GM21717 (cell line): ENCODE results near the gene UCK2.

ENCODE experiments used
- ATAC-seq: cut with Tn5 transposase; IDR thresholded peaks from one replicate; pipeline ENCODE4 v1.9.1; 2021; ENCODE audit warnings: mild to moderate bottlenecking, moderate library complexity; ENCODE audit not compliant: unreplicated experiment

The UCK2 gene

DNA sequence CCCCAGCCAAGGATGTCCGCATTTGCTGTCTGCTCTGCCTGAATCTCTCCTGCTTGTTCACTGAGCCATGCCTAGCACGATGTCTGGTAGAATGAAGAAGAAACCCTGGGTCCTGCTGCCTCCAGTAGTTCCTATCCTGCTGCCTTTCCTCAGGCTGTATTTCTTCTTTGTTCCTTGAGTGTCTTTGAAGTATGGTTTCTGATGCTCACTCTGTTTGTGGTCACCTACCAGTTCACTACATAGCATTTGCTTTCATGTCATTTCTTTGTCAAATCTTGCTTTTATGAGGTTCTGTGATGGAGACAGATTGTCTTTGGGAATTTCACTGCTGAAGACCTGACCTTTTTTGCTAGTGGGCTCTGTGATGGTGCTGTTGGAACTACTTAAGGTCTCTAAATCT is 5.9 kb downstream of the UCK2 start:
- ATAC-seq, result no peak

DNA sequence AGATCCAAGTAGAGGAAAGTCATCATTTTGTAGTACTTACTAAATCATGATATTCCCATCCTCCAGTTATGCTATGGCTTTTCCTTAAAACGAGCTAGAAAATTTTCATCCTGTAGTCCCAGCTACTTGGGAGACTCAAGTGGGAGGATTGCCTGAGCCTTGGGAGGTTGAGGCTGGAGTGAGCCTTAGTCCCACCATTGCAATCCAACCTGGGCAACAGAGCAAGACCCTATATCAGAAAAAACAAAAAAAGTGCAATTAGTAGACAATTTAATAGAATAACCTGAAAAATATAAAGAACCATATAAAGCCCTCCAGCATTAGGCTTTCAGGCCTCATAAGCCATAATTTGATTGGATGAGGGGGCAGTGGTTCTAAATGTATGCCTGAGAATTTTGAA is 6.8 kb downstream of the UCK2 start:
- no peak for ATAC-seq

DNA sequence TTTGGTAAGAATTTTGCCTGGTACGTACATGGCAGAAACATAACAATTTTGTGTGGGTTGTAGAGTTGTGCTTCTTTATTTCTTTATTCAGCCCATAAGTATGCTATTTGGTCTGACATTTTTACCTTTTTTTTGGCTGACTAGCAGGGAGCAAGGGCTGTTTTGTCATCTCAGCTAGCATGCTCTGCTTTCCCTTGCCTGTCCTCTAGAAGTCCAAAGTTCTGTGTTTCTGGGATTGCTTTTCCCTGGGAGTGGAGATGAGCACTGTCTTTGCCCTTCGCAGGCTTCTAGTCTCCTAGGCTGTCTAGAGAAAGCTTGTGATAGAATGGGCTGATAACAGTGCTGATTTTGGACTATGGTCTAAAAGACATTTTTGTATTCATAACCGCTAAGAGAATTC is 7.5 kb downstream of the UCK2 start:
- no peak for ATAC-seq

DNA sequence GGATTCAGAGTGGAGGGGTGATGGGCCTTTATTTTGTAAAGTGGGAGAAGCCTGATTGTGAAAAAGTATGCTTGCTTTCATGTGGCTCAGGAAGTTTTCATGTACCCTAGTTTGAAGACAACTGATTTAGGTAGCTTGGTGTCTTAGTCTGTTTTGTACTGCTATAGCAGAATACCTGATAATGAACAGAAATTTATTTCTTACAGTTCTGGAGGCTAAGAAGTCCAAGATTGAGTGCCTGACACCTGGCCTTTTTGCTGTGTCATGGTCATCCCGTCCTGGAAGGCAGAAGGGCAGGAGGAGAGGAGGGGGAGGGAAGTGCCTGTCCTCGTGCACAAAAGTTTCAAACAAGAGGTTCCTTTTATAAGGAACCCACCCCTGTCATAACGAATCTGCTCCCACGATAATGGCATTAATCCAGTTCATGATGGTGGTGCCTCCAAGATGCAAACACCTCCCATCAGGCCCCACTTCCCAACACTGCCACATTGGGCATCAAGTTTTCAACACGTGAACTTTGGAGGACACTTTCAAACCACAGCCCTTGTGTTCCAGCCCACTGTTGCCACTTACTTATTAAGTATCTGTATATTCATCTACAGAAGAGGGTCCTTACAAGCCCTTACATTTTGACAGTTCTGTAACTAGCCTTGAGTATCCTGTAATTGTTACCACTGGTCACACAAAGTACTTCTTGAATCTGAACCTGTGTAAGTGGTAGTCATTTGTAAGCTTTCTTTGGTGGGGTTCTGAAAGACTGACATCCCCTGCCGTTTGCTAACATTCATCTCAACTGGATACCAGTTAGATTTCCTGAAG is 9.5 kb downstream of the UCK2 start:
- no peak for ATAC-seq

DNA sequence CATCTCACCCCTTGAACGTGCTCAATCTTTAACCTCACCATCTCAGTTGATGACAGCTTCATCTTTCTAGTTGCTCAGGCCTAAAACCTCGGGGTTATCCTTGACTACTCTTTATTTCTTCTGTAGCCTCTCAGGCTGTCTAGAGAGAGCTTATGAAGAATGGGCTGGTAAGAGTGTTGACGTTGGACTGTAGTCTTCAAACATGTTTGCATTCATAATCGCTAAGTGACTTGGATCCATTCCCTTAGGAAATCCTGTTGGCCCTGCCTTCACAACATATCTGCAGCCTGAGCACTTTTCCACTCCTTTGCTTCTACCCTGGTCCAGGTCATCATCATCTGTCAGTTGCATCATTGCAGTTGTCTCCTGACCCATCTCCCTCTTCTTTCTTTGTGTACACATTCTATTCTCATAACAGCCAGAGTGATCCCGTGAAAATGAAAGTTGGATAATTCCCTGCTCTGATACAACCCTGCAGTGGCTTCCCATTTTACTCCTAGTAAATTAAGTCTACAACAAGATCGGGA is 10.5 kb downstream of the UCK2 start:
- no peak for ATAC-seq

DNA sequence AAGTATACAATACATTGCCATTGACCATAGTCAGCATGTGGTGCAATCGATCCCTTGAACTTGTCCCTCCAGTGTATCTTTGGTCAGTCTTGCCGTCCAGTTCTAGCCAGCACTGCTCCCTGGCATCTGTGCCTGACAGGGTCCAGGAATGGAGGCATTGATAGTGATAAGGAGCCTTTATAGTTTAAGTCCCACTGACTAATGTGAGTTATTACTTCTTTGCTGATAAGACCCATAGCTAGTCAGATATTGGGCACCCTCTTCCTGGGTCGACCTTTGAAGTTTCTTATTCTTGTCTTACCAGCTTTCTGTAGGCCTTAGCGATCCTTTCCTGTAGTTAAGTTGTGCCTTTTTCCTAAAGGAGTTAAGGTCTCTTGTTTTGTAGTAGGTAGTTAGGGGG is 13.0 kb downstream of the UCK2 start:
- ATAC-seq, result no peak

DNA sequence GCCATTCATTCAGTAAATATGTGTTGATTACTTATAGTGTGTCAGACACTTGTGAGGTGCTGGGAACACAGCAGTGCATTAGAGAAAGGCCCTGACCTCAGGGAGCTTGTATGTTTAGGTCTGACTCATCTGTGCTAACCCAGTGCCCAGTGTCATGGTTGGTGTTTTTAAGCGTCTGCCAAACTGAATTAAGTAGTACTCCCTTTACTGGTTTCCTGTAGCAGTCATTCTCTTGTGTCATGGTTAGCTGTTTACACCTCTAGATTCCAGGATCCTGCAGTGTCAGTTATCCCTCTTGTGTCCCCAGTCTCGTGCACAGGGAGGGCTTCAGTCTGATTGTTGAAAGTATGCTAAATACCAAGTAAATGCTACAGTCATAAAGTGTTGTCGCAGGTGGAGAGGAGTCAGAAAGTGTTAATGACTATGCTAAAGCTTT is 14.2 kb downstream of the UCK2 start:
- ATAC-seq, result no peak

DNA sequence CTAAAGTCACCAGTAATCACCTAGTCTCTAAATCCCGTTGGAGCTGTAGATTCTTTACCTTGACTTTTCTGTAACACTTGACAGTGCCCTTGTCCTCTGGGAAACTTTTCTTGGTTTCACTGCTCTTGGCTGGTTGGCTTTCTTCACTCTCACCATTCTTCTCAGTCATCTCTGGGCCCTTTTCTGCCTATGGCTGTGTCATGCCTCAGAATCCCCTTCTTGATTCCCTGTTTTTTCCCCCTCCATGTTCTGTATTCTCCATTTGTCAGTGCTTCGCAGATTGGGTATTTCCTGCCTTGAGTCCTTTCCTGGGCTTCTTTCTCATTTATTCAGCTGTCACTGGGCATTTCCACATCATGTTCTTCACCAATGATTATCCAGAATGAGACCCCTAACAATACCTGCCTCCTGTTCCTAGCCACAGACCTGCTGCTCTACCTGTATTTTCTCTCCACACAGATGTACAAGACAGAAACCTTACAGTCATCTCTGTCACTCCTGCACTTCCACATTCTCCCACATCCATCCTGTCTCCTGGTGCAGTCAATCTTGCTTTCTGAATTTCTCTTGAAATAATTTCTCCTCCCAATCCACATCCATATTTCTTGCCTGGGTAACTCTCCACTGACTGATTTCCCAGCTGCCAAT is 14.7 kb downstream of the UCK2 start:
- no peak for ATAC-seq

DNA sequence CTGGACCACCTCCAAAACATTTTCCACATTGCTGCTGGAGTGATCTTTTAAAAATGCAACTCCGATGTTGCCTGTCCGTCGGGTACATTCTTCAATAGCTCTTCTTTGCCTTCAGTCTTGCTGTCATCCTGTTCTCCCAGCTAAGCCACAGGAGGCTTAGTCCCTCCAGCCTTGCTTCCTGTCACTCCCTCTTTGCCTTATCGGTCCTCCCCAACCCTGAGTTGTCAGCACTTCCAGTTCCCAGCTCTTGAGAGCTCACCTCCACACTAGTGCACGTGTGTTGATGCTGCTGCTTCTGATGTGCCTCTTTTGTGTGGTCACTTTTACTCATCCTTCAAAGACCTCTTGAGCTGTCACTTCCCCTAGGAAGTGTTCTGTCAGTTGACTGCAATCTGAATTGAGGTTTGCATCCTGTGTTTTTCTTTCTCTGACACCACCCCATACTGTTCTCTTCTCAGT is 15.3 kb downstream of the UCK2 start:
- peak; percentile 58 for ATAC-seq

DNA sequence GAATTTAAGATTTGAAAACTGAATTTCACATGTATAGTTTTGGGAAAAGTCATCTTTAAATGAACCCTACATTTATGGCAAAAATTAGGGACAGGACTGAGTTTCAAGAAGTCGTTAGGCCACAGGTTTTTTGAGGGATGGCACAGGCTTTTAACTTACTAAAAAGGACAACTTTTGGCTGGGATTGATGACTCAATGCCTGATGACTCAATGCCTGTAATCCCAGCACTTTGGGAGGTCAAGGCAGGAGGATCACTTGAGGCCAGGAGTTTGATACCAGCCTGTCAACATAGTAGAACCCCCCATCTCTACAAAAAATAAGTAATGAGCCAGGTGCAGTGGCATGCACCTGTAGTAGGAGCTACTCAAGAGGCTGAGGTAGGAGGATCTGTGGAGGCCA is 15.9 kb downstream of the UCK2 start:
- ATAC-seq, result no peak

DNA sequence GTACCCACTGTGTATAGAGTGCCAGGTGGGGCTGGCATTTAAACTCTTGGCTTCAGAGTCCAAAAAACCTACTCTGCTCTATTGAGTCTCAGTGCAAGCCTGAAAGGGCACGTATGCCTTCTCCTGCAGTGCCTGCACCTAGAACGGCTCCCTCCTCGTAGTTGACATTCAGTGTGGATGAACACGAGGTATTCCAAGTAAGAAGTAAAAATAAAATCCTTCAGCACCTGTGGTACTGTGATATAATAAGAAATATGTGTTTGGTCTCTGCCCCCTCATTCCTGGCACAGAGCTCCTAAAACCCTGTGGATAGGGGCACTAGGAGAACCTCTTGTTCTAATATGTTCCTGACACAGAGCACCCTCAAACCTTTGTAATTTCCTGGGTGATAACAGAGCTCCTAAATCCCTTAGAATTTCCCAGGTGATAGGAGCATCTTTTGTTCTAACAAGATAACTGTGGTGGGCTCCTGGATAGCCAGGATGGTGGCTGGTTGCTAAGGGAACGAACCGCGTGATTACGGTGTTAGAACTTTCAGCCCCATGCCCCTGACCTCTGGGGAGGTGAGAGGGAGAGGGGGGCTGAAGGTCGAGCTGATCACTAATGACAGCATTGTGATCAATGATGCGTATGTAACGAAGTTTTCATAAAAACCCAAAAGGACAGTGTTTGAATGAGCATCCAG is 16.8 kb downstream of the UCK2 start:
- no peak for ATAC-seq

DNA sequence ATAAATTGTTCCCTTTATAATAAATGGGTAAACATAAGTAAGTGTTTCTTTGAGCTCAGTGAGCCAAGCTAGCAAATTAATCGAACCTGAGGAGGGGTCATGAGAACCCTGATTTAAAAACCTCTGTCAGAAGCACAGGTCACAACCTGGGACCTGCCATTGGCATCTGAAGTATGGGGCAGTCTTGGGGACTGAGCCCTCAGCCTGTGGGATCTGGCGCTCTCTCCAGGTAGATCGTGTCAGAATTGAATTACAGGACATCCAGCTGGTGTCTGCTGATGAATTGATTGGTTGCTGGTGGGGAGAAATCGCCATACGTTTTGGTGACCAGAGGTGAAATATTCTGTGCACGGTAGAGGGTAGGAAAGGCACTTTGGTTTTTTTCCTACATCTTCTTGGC is 17.5 kb downstream of the UCK2 start:
- no peak for ATAC-seq

DNA sequence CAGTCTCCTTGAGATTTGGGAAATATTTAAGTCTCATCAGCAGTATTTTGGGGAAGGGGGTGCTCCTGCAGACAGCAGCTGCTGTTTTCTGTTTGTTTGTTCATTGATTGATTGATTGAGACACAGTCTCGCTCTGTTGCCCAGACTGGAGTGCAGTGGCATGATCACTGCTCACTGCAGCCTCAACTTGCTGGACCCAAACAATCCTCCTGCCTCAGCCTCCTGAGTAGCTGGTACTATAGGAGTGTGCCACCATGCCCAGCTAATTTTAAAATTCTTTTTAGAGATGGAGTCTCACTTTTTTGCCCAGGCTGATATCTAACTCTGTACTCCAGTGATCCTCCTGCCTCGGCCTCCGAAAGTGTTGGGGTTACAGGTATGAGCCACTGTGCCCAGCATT is 18.2 kb downstream of the UCK2 start:
- no peak for ATAC-seq

DNA sequence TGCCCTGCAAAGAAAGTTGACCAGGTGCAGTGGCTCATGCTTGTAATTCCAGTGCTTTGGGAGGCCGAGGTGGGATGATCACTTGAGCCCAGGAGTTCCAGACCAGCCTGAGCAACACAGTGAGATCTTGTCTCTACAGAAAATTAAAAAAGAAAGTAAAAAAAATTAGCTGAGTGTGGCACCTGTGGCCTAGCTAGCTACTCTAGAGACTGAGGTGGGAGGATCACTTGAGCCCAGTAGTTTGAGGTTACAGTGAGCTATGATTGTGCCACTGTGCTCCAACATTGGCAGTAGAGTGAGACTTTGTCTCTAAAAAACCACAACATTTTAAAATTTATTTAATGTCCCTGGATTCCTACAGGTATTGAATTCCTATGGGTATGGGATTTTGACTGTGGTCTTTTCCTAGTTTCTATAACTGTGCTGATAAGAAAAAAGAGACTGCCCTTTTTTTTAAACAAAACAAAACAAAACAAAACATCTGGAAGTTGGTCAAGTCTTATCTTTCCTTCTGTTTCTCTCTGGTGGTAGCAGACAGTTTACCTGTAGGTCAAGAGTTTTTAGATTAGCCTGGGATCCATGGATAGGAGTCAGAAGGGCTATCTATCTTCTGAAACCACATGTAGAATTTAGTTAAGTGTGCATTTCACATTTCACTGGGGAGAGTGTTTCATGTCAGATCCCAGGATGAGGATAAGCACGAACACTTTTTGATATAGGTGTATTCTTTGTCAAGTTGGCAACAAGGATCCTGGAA is 18.8 kb downstream of the UCK2 start:
- ATAC-seq, result no peak

DNA sequence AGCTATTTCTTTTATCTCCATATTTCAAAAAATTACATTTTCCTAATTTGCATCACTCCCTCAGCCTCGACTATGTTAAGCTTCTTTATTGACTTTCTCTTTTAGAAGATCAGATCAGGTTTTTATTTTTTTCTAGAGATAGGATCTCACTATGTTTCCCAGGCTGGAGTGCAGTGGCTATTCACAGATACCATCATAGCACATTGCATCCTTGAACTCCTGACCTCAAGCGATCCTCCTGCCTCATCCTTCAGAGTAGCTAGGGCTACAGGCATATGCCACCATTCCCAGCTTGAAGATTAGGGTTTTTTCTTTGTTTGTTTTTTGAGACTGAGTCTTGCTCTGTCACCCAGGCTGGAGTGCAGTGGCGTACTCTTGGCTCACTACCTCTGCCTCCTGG is 20.1 kb downstream of the UCK2 start:
- ATAC-seq, result no peak

DNA sequence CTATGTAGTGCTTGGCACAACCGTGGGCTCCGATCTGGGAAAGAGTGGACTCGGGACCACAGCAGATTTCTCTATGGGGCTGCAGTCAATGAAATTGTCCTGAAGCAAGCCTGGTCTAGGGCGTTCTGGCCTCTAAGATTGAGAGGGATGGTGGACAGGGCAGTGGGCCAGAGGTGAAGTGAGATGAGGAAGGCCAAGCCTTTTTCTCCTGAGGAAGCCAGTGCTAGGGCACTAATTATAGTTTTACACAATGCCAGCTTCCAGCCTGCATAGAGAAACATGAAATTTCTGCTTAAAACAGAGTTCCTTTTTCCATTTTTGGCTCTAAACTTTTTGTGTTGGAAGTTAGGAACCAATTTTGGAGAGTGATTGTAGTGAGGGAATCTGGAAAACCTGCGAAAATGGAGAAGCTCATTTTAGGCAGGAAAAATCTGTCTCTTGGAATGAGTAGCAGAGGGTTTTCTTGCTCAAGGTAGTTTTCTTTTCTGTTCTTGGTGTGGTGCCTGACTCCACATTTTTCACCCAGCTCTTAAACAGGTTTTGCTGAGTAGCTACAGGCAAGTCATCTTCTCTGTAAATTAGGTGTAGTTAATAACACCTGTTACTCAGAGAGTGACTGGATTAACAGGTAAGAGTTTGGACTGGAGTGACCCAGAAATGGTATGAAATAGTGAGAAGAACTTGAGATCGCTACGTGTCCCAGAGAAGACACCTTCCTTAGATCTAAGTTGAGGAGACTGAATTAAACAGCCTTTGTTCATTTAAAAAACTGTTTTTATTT is 22.1 kb downstream of the UCK2 start:
- ATAC-seq, result no peak

DNA sequence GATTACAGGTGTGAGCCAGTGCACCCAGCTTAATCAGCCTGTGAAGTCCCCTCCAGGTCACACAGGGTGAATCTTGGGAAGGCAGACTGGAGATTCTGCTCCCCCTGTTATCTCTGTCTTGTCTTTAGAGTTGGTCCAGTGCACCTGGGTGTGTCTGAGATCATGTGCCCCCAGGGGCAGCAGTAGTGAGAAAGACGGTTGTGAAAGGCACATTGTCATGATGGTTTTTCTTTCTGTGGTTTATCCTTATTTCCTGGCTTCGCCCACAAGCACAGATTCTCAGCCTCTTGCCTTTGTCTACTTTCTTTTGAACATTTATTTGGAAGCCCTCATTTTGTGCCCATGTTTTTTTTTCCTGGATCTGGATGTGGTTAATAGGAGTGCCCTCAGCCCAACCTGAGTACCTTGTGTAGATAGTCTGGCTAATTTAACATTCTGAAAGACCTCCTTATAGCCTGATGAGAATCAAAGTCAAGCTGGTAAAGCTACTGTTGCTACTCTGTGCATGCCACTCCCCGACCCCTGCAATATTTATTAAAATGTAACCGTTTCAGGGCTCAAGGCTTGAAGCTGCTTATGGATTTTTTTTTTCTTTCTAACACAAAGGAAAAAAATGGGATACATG is 23.7 kb downstream of the UCK2 start:
- peak; percentile 74 for ATAC-seq

DNA sequence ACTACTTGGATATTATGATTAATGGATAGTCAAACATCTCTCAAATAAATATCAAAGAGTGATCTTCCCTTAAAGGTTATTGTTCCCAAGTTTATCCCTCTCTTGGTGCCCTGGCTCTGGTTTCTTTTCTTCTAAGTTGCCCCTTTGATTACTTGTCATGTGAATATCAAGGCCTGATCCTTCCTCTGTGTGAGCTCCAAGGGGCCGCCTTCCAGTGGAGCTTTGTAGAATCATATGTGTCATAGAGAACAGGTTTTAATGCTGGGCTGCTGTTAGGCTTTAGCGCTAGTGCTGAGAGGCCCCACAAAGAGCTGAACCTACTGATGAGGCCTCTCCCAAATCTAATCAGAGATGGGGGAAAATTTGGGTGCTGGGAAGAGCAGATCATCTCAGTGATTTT is 25.5 kb downstream of the UCK2 start:
- no peak for ATAC-seq

DNA sequence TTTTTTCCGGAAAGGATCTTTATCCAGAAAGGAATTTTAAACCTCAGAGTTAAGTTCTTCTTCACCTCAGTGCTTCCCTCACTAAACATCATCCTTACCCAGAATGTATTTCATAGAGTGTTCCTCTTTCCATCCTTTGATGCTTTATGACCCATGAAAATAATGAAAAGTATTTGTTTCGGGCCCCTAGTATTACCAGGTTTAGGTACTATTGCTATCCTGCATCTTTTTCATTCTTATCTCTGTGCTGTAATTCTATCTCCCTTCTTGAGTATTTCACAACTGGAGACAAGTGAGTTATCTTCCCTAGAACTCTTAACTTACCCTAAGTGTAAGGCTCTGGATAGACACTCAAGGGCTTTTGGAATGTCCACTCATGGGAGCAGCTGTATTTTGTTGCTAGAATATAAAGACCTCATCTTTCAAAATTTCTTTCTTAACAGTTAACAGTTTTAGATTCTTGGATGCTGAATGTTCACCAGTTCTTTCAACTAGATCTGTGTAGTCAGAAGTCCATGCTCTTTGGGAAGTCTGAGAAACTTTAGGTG is 26.2 kb downstream of the UCK2 start:
- no peak for ATAC-seq
